T47D (cell line): ENCODE data around the gene KCNF1.

Experiments
- DNase-seq, 2 experiments: peaks; one replicate each; pipeline versions ENCODE4 v3.0.0 to v3.0.0-alpha.2; 2011 to 2012; ENCODE audit warnings: low read depth in 1 of 2, low spot score in 1 of 2
- JUND ChIP-seq: IDR thresholded peaks from 2 replicates; pipeline ENCODE4 v1.6.1; 2012; ENCODE audit warnings: low read depth
- in situ Hi-C: cut with HindIII; loops from 2 replicates; pipeline ENCODE4 v1.10.0; 2016; ENCODE audit warnings: low sequenced_read_pairs, low pct_unique_long_range_greater_than_20kb

Gene KCNF1

DNA sequence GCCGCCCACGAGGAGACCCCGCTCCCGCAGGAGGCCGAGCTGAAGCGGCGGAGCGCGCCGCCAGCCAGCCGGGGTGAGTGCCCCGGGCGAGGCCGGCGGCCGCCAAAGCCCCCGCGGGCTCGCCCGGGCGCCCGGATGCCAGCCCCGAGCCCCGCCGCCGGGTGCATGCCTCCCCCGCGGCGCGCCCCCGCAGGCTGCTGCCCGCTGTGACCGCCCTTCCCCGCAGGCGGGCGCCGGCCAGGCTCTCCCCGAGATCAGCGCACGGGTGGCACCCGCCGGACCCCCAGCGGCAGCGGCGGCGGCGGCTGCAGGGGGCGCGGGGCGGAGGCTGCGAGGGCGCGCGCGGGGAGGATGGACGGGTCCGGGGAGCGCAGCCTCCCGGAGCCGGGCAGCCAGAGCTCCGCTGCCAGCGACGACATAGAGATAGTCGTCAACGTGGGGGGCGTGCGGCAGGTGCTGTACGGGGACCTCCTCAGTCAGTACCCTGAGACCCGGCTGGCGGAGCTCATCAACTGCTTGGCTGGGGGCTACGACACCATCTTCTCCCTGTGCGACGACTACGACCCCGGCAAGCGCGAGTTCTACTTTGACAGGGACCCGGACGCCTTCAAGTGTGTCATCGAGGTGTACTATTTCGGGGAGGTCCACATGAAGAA, 470 bp downstream of the KCNF1 start:
- no peak for TF ChIP-seq JUND
- no peak for DNase-seq
- in situ Hi-C loops = no loop called here

- in situ Hi-C loops = no loop called here
- DNase-seq = no peak
- TF ChIP-seq JUND = no peak
These were observed 1.2 kb downstream of the KCNF1 start for GRCh38 chr2:10912796-10913455.

- no peak for TF ChIP-seq JUND
- in situ Hi-C loops = no loop called here
- no peak for DNase-seq
These were observed 2.0 kb downstream of the KCNF1 start for GRCh38 chr2:10913501-10914271.

GRCh38 chr2:10914272-10914693, 2.5 kb downstream of the KCNF1 start:
- peak; percentile 47 to 64 for DNase-seq
- in situ Hi-C loops = no loop called here
- TF ChIP-seq JUND = no peak

GRCh38 chr2:10915236-10915635, 3.5 kb downstream of the KCNF1 start:
- in situ Hi-C loops = no loop called here
- DNase-seq = no peak

GRCh38 chr2:10915731-10916276, 4.1 kb downstream of the KCNF1 start:
- DNase-seq = no peak
- TF ChIP-seq JUND = no peak
- in situ Hi-C loops = no loop called here

More at GRCh38 chr2:10915236-10915635, 3.5 kb downstream of the KCNF1 start:
- no peak for TF ChIP-seq JUND

GRCh38 chr2:10916953-10917352, 5.2 kb downstream of the KCNF1 start:
- in situ Hi-C loops = no loop called here
- no peak for DNase-seq
- no peak for TF ChIP-seq JUND

- no peak for TF ChIP-seq JUND
- in situ Hi-C loops = no loop called here
- DNase-seq = no peak
These were observed 6.2 kb downstream of the KCNF1 start for GRCh38 chr2:10917927-10918326.

DNA sequence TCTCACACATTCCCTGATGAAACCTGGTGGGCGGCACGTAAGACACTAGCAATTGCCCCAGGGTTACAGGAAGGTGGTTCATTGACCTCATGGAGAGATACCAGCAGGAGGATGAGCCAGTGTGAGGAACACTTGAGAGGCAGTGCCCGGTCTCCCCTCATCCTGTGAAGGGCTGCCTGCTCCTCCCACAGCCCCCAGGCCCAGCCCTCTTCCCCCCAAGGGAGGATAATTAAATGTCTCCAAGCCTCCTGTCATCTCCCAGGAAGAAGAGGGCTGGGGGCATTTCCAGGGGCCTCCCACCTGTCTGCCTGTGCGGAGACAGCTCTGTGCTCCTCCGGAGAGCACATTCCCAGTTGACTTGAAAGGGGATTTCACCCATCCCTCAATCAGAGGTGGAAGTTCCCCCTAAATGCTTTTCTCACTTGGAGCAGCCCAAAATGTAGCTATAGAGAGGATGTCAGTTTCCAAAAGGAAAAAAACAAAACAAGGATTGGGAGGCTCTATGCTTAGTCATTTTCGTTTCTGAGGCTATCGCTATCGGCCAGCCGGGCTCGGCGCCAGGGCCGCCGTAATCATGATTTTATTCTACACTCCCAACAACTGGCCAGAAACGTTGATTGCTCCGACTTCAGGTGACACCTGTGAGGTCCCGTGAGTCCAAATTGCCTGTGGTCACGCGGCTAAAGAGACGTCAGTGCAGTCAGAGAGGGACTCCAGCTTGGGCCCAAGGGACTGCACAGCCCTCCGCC, 7.1 kb downstream of the KCNF1 start:
- in situ Hi-C loops = no loop called here

DNA sequence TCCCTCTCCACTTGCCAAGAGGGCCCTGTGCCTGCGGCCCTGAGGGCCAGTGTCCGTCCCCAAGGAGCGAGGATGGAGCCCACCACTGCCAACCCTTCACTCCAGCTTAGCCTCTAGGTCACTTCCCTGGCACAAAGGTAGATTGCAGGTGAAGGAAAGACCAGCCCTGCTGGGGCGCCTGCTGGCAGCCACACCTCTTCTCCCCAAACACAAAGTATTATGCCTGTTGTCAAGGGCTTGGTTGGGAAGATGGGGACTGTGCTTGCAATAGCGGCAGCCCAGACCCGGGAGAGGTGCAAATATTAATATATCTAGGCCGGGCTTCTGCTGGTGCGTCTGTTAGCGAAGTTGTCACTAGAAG, 7.7 kb downstream of the KCNF1 start:
- no peak for DNase-seq
- in situ Hi-C loops = no loop called here
- TF ChIP-seq JUND = no peak

More for the DNA sequence above, 7.1 kb downstream of the KCNF1 start:
- no peak for DNase-seq
- no peak for TF ChIP-seq JUND

DNA sequence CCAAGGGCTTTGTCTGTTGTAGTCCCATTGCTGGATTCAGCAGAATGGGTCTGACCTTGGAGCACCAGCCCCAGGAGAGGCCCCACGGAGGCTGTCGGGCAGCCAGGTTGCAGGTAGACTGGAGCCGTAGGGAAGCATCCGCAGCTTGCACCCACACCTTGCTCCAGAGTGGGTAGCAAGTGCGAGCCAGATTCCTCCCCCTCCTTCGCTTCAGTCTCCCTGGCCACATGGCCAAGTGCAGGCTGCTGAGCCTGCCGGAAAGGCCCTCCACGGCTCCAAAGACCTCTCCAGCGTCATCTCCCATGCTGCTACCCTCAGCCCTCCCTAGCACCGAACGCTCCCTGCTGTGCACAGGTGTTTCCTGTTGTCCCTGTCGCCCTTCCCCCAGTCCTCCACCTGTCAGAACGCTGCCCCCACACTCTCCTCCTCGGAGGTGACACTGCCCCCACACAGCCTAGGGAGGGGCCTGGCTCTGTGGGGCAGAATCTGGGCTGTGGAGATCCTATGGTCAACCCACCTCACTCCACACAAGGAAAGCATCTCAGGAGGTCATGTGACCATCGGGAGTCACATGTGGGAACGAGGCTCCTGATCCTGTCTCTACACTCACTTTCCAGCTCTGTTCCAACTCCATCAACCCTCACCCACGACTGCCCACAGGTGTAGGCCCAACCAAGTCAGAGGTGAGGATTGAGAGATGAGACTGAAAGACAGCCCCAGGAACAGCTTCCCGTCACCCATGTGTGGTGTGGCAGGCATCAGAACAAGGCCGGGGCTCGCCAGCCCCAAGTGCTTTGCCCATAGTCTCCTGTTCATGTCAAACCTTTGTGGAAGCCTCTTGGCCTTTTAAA, 8.3 kb downstream of the KCNF1 start:
- DNase-seq = no peak
- in situ Hi-C loops = no loop called here
- no peak for TF ChIP-seq JUND
